Upper lobe of left lung (tissue), 4 donors: ENCODE measurements around the gene TAF11L13.
"Not testable (repeated sequence)": the region's sequence is repeated elsewhere in the genome, so short reads cannot be mapped to it uniquely, and the experiment has no call there.

Source experiments
- CTCF ChIP-seq, 6 experiments: fragments of 450-650 bp in 4 of 6; fragments of 200-600 bp in 2 of 6; sonication (generic) in 2 of 6; IDR thresholded peaks; one replicate each; pipeline ENCODE4 v1.5.1; 2016 to 2019; ENCODE audit warnings: antibody characterized with exemption in 6 of 6
- EP300 ChIP-seq, 4 donors: sonication (generic); formaldehyde crosslinking; IDR thresholded peaks; one replicate each; pipeline ENCODE4 v1.5.1; 2017; ENCODE audit warnings: antibody characterized with exemption in 4 of 4, control low read depth in 2 of 4
- POLR2A ChIP-seq, 4 donors: fragments of 450-650 bp; IDR thresholded peaks; one replicate each; pipeline ENCODE4 v1.5.1; 2016 to 2017; ENCODE audit warnings: antibody characterized with exemption in 4 of 4, mild to moderate bottlenecking in 2 of 4
- POLR2AphosphoS5 ChIP-seq, 2 donors: sonication (generic); formaldehyde crosslinking; IDR thresholded peaks; one replicate each; pipeline ENCODE4 v1.5.1; 2017; ENCODE audit warnings: antibody characterized with exemption in 2 of 2

DNA sequence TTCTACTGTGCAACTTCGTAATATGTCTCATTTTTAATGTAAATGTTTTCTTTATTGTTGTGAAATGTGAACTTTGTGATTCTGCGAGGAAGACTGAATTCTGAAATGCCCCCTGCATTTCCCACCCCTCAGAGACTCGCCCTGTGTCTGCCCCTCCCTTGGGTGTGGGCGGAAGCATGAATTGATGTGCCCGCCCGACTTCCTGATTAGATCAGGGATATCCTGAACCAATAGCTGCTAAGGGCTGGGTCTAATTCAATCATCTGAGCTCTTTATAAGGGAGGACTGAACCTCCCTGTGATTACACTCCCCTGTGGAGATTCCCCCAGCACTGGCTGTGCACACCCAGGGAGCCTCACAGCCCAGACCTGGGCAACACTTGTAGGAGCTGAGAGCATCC, 28.0 kb upstream of the TAF11L13 start, which contains the start of gene TAF11L11:
- not testable (repeated sequence) for TF ChIP-seq POLR2A, CTCF, POLR2AphosphoS5, EP300 (IDR thresholded peaks at IDR 0.05)
